Measurements from ENCODE around the gene PKNOX2. TPM values are rescaled to one million over a fixed set of nuclear protein-coding genes. Genes with fewer than 3 reads are reported as not detected.

Gene PKNOX2
- total RNA-seq, 4 donors from 2014 or later, result 1.5 to 4.6 (median 2.8) TPM

- no peak overlapping the region for H3K4me3 ChIP-seq (ENCODE audit: low read depth, poor library complexity, severe bottlenecking)
- DNase-seq (ENCODE audit: low spot score in 2 of 2), result no peak
- 91 to 98% methylated on average over 7 of the region's 7 CpGs for WGBS, 2 donors
- TF ChIP-seq, protein P1, sequence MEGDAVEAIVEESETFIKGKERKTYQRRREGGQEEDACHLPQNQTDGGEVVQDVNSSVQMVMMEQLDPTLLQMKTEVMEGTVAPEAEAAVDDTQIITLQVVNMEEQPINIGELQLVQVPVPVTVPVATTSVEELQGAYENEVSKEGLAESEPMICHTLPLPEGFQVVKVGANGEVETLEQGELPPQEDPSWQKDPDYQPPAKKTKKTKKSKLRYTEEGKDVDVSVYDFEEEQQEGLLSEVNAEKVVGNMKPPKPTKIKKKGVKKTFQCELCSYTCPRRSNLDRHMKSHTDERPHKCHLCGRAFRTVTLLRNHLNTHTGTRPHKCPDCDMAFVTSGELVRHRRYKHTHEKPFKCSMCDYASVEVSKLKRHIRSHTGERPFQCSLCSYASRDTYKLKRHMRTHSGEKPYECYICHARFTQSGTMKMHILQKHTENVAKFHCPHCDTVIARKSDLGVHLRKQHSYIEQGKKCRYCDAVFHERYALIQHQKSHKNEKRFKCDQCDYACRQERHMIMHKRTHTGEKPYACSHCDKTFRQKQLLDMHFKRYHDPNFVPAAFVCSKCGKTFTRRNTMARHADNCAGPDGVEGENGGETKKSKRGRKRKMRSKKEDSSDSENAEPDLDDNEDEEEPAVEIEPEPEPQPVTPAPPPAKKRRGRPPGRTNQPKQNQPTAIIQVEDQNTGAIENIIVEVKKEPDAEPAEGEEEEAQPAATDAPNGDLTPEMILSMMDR (IDR thresholded peaks at IDR 0.05), result no peak
- TF ChIP-seq POLR2A (IDR thresholded peaks at IDR 0.05), result no peak
- intact Hi-C loops (cut with DNase I; ENCODE audit: low total_unique reads), result no loop called here
Measured at GRCh38 chr11:125285844-125286243, 121.3 kb downstream of the PKNOX2 start.

GRCh38 chr11:125286486-125286885, 121.9 kb downstream of the PKNOX2 start:
- TF ChIP-seq POLR2A (IDR thresholded peaks at IDR 0.05), result no peak
- TF ChIP-seq, protein P1 (IDR thresholded peaks at IDR 0.05), result no peak
- DNase-seq (ENCODE audit: low spot score in 2 of 2), result no peak
- no peak overlapping the region for H3K4me3 ChIP-seq (ENCODE audit: low read depth, poor library complexity, severe bottlenecking)
- WGBS, 2 donors, result 72 to 79% methylated on average over 7 to 8 of the region's 8 CpGs
- intact Hi-C loops (cut with DNase I; ENCODE audit: low total_unique reads), result no loop called here

GRCh38 chr11:125287491-125288210, 123.1 kb downstream of the PKNOX2 start:
- no peak for TF ChIP-seq POLR2A (IDR thresholded peaks at IDR 0.05)
- TF ChIP-seq, protein P1 (IDR thresholded peaks at IDR 0.05), result no peak
- H3K4me3 ChIP-seq (ENCODE audit: low read depth, poor library complexity, severe bottlenecking), result no peak overlapping the region
- WGBS, 2 donors, result 62 to 78% methylated on average over 11 of the region's 11 CpGs
- intact Hi-C loops (cut with DNase I; ENCODE audit: low total_unique reads), result no loop called here
- no peak for DNase-seq (ENCODE audit: low spot score in 2 of 2)

GRCh38 chr11:125289419-125290098, 125.0 kb downstream of the PKNOX2 start:
- intact Hi-C loops (cut with DNase I; ENCODE audit: low total_unique reads), result no loop called here
- DNase-seq (ENCODE audit: low spot score in 2 of 2), result no peak
- no peak for TF ChIP-seq POLR2A (IDR thresholded peaks at IDR 0.05)
- TF ChIP-seq, protein P1 (IDR thresholded peaks at IDR 0.05), result no peak
- WGBS, 2 donors, result 53 to 59% methylated on average over 9 of the region's 9 CpGs
- no peak overlapping the region for H3K4me3 ChIP-seq (ENCODE audit: low read depth, poor library complexity, severe bottlenecking)

GRCh38 chr11:125290263-125290662, 125.7 kb downstream of the PKNOX2 start:
- 90 to 94% methylated on average over 5 of the region's 5 CpGs for WGBS, 2 donors
- DNase-seq (ENCODE audit: low spot score in 2 of 2), result no peak
- intact Hi-C loops (cut with DNase I; ENCODE audit: low total_unique reads), result no loop called here
- H3K4me3 ChIP-seq (ENCODE audit: low read depth, poor library complexity, severe bottlenecking), result no peak overlapping the region
- TF ChIP-seq, protein P1 (IDR thresholded peaks at IDR 0.05), result no peak
- TF ChIP-seq POLR2A (IDR thresholded peaks at IDR 0.05), result no peak

Data from lower leg skin (tissue), 4 donors.